Head of caudate nucleus (tissue), 42 donors: Measurements from ENCODE around the gene GTPBP6.
"Not testable (repeated sequence)": the region's sequence is repeated elsewhere in the genome, so short reads cannot be mapped to it uniquely, and the experiment has no call there.

ENCODE experiments used
- DNase-seq, 42 donors: peaks; one replicate each; pipeline versions ENCODE4 v3.0.0 to v3.0.0-alpha.2; 2020 to 2021; ENCODE audit warnings: mixed read lengths in 7 of 42
- intact Hi-C: fragments of 100-400 bp; cut with DNase I; formaldehyde crosslinking; loops from one replicate; pipeline ENCODE4 v1.15.0; 2022

The GTPBP6 gene

DNA sequence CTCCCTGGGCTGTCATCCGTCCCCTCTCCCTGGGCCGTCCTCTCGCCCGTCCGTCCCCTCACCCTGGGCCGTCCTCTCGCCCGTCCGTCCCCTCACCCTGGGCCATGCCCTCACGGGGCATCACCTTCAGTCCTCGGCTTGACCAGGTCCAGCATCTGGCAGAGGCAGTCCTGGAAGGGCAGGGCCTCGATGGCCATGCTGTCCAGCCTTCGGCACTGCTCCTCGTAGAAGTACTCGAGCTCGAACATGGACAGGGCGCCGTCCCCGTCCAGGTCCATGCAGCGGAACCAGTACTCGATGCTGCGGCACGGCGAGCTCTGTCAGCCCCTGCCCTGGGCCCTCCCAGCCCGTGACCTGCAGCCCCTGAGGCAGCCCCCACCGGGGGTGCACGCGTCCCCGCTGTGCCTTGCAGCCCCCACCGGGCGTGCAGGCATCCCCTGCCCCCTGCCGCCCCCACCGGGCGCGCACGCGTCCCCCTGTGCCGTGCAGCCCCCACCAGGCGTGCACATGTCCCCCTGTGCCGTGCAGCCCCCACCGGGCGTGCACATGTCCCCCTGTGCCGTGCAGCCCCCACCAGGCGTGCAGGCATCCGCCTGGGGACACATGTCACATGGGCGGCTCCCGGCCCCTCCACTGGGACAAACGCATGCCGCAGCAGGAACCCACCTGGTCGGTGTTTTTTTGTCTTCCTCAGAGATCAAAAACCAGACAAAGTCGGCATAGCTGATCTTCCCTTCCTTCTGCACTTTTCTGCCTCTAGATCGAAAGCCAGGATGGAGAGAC, 22.2 kb upstream of the GTPBP6 start:
- DNase-seq: peak in 1 of 42 donors; percentile 4
- intact Hi-C loops: no loop called here

- intact Hi-C loops: no loop called here
- no peak for DNase-seq
These were observed 21.5 kb upstream of the GTPBP6 start for GRCh38 chrX:340121-340520.

- peak in 1 of 42 donors; percentile 1 for DNase-seq
- intact Hi-C loops: no loop called here
These were observed 20.3 kb upstream of the GTPBP6 start for GRCh38 chrX:338836-339400.

DNA sequence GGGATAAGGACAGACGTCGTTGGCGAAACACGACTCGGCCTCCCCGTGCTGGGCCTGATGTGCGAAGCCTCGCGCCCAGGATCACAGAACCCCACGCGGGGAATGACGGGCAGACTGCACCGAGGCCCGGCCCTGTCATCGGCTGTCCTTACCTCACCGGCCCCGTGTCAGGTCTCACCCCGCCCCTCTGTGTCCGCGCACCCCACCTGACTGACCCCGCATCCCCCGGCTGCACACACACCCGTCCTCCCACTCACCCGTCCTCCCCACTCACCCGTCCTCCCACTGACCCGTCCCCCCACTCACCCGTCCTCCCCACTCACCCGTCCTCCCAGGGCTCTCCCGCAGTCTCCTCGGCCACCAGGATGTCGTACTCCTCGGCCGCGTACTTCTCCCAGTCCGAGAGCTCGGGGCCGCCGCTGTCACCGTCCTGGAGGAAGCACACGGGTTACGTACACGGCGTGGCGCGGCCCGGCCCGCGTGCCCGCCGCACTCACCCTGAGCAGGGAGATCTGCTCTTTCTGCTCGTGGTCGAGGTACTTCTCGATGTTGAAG, 19.8 kb upstream of the GTPBP6 start:
- intact Hi-C loops: no loop called here
- no peak for DNase-seq

- no peak for DNase-seq
These were observed 18.8 kb upstream of the GTPBP6 start for GRCh38 chrX:337331-337831.

DNA sequence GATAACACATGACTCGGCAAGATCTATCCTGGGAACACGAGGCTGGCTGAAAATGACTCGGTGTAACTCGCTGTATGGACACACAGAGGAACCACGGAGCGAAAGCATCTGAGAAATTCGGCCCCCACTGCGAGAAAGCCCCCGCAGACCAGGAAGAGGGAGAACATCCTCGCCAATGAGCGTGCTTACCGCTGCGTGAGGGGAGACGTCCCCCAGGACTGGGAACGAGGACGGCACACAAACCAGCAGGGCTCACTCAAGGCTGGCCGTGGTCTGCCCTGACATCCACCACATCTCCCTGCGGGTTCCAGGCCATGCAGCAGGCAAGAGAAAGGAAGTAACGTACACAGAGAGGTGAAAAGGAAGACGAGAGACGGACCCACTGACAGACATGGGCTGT, 17.6 kb upstream of the GTPBP6 start:
- intact Hi-C loops: no loop called here
- no peak for DNase-seq

More at GRCh38 chrX:337331-337831, 18.8 kb upstream of the GTPBP6 start:
- intact Hi-C loops: no loop called here

GRCh38 chrX:335758-336155, 17.2 kb upstream of the GTPBP6 start:
- intact Hi-C loops: no loop called here
- DNase-seq: no peak

DNA sequence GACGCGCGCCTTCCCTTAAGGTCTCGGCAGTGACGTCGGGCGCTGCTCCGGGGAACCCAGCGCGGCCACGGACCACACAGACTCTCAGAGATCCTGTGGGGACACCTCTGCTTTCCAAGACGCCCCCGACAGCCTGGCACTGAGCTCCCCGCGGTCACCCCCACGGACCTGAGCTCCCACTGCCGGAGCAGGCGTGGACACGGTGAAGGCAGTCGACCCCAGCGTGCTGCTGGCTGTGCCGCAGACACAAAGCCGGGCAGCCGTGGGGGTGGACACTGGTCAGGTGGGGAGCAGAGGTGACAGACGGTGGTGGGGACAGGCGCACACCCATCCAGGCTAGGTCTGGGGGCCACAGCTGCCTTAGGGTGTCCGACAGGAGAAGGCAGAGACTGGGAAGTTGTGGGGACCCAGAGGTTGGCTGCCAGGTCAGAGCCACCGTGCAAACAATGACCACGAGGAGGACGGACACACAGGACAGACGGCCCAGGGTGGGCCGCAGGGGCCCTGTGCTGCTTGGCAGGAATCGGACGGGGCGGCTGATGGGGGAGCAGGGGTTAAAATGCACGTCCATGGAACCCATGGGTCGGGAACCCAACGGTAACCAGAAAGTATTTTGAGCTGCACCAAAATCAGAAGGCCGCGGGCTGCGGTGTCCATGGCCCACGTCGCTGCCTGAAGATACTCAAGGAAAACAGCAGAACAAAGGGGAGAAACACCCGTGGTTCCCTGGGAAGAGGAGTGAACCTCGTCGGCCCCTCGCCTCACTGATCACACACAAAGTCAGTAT, 16.6 kb upstream of the GTPBP6 start:
- peak in 1 of 42 donors; percentile 2 for DNase-seq
- intact Hi-C loops: no loop called here

DNA sequence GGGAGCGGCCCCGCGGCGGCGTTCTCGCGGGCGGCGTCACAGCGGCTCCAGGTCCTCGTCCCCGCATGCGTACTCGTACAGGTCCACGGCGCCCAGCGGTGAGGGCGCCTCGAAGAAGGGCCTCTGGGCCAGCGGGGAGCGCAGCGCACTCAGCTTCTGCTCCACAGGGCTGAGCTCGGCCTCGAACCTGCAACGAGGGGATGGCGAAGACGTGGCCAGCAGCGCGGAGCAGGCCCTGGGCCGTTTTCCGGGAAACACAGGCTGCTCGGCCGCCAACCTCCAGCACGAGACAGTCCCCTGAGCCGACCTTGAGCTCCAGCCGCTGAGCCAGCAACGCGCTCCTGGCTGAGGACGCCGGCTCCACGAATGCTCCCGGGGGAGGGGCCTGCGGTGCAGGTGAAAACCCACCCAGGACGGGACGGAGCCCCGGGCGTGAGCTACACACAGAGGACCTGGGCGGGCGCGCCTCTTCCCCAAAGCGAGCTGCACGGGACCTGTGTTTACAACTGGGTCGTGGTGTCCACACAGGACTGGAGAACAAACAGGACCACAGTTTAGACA, 15.8 kb upstream of the GTPBP6 start:
- intact Hi-C loops: no loop called here

GRCh38 chrX:333611-334311, 15.2 kb upstream of the GTPBP6 start:
- DNase-seq: no peak
- intact Hi-C loops: no loop called here

More for the DNA sequence above, 15.8 kb upstream of the GTPBP6 start:
- DNase-seq: no peak

GRCh38 chrX:332916-333610, 14.5 kb upstream of the GTPBP6 start:
- intact Hi-C loops: no loop called here
- peak in 1 of 42 donors; percentile 1 for DNase-seq

GRCh38 chrX:332496-332860, 13.9 kb upstream of the GTPBP6 start:
- intact Hi-C loops: no loop called here
- DNase-seq: no peak

- DNase-seq: peak in 1 of 42 donors; percentile 2
- intact Hi-C loops: no loop called here
These were observed 13.4 kb upstream of the GTPBP6 start for GRCh38 chrX:331825-332495.

- DNase-seq: peak in 6 of 42 donors; percentile 2 to 40 (median 14)
- intact Hi-C loops: no loop called here
These were observed 12.7 kb upstream of the GTPBP6 start for GRCh38 chrX:331151-331824.

DNA sequence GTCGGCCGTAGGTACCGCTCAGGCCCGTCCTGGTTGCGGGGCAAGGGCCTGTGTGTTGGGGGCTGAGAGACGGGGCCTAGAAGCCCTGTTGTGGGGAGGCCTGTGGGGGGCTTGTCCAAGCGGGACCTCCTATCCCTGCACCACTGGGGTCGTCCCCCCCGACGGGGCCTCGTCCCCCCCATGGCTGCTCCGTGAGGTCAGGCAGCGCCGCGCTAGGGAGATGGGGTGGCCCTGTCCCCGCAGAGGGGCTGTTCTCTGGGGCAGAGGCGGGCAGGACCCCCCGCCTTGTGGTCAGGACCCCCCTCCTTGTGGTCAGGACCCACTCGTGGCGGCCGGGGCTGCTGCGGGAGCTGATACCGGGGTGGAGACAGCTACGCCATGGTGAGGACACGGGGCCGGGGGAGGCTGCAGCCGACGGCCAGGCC, 12.1 kb upstream of the GTPBP6 start:
- peak in 4 of 42 donors; percentile 2 to 34 (median 18) for DNase-seq

DNA sequence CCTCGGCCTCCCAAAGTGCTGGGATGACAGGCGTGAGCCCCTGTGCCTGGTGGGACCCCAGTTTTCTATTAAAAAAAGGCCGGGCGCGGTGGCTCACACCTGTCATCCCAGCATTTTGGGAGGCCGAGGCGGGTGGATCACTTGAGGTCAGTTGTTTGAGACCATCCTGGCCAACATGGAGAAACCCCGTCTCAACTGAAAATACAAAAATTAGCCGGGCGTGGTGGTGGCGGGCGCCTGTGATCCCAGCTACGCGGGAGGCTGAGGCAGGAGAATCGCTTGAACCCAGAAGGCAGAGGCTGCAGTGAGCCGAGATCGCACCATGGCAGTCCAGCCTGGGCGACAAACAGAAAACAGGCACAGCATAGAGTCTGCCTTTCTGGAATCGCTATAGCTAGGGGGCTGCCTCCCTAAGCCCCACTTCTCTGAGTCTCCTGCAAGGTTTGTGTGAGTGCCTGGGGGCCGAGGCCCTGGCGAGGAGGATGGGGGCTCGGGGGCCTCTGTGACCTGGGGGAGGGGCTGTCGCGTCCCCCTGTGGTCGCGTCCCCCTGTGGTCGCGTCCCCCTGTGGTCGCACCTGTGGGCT, 11.6 kb upstream of the GTPBP6 start:
- peak in 5 of 42 donors; percentile 2 to 22 (median 11) for DNase-seq

More for the DNA sequence above, 12.1 kb upstream of the GTPBP6 start:
- intact Hi-C loops: no loop called here

More for the DNA sequence above, 11.6 kb upstream of the GTPBP6 start:
- intact Hi-C loops: not testable (repeated sequence)
